Measurements from ENCODE around the gene IGSF21. TPM values are rescaled to one million over a fixed set of nuclear protein-coding genes. Genes with fewer than 3 reads are reported as not detected.

The IGSF21 gene
- total RNA-seq, 3 donors from 2014 or later (not counting 1 experiment from before 2014, with no cell fraction given), result not detected

DNA sequence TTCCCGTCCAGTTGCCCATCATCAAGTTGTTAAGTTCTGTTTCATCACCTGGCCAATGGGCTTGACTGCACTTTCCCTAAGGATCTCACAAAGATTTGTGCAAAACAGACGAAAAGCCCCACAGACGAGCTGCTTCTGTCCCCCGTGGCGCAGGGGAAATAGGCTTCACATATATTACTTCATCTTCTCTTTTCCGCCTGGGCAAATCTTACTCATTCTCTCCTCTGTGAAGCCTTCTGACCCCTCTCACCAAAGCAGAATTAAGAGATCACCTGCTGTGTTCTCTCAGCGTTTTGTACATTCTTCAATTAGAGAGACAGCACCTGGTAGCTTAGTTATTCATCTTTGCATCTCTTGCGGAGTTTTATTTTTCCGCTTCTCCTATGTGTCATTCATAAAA, 129.8 kb downstream of the IGSF21 start:
- Histone ChIP-seq H3K4me3 (ENCODE audit: low read length) (no peak overlapping the region), H3K9me3 (ENCODE audit: control insufficient read depth, insufficient read depth, low read length) (no peaks in the 10 kb centered on the region), H3K4me1 (ENCODE audit: control insufficient read depth, insufficient read depth, low read length) (no peaks in the 10 kb centered on the region), H3K27ac (ENCODE audit: low read length) (no peak overlapping the region), H3K27me3 (ENCODE audit: control insufficient read depth, insufficient read depth, low read length) (no peaks in the 10 kb centered on the region), H3K36me3 (ENCODE audit: control insufficient read depth, insufficient read depth, low read length) (no peaks in the 10 kb centered on the region)
- no peaks in the 10 kb centered on the region for H3K36me3 Mint-ChIP-seq
- no peaks in the 10 kb centered on the region for H3K9me3 Mint-ChIP-seq
- no peaks in the 10 kb centered on the region for H3K4me1 Mint-ChIP-seq
- H3K27me3 Mint-ChIP-seq (ENCODE audit: low read depth in 2 of 2), result peaks cover 14 to 15% of the 10 kb centered on the region in 2 donors
- H3K4me3 Mint-ChIP-seq, result no peak overlapping the region
- no peak overlapping the region for H3K27ac Mint-ChIP-seq
- TF ChIP-seq, protein P1, sequence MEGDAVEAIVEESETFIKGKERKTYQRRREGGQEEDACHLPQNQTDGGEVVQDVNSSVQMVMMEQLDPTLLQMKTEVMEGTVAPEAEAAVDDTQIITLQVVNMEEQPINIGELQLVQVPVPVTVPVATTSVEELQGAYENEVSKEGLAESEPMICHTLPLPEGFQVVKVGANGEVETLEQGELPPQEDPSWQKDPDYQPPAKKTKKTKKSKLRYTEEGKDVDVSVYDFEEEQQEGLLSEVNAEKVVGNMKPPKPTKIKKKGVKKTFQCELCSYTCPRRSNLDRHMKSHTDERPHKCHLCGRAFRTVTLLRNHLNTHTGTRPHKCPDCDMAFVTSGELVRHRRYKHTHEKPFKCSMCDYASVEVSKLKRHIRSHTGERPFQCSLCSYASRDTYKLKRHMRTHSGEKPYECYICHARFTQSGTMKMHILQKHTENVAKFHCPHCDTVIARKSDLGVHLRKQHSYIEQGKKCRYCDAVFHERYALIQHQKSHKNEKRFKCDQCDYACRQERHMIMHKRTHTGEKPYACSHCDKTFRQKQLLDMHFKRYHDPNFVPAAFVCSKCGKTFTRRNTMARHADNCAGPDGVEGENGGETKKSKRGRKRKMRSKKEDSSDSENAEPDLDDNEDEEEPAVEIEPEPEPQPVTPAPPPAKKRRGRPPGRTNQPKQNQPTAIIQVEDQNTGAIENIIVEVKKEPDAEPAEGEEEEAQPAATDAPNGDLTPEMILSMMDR (IDR thresholded peaks at IDR 0.05), result no peak
- intact Hi-C loops (cut with micrococcal nuclease), result no loop called here
- 71% methylated on average over 9 of the region's 9 CpGs for WGBS (ENCODE audit: insufficient coverage)
- ATAC-seq (no peak), DNase-seq (no peak)

DNA sequence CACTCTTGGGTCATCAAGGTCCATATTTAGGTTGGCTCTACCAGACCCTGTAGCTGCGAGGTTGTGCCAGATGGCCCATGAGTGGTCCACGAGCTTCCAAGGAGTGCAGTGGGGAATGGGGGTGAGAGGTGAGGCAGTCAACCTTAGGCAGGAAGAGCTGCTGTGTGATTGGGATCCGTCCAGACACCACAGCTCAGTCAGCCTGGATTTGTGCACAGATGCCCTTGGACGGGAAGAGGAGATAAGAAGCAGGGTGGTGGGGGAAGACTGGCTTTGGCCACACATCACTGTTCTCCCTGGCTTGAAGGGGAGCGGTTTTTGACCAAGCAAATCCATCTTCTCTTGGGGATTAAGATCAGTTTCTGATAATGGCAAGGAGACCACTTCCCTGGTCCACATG, 130.6 kb downstream of the IGSF21 start:
- H3K36me3 ChIP-seq (ENCODE audit: control insufficient read depth, insufficient read depth, low read length), result no peaks in the 10 kb centered on the region
- TF ChIP-seq, protein P1 (IDR thresholded peaks at IDR 0.05), result no peak
- H3K4me1 Mint-ChIP-seq, result no peaks in the 10 kb centered on the region
- H3K27me3 Mint-ChIP-seq (ENCODE audit: low read depth in 2 of 2), result peaks cover 11 to 12% of the 10 kb centered on the region in 2 donors
- H3K9me3 ChIP-seq (ENCODE audit: control insufficient read depth, insufficient read depth, low read length), result no peaks in the 10 kb centered on the region
- H3K4me1 ChIP-seq (ENCODE audit: control insufficient read depth, insufficient read depth, low read length), result no peaks in the 10 kb centered on the region
- no peaks in the 10 kb centered on the region for H3K9me3 Mint-ChIP-seq
- H3K27ac Mint-ChIP-seq, result no peak overlapping the region
- 56% methylated on average over 5 of the region's 5 CpGs for WGBS (ENCODE audit: insufficient coverage)
- H3K4me3 ChIP-seq (ENCODE audit: low read length), result no peak overlapping the region
- intact Hi-C loops (cut with micrococcal nuclease), result no loop called here
- DNase-seq (no peak), ATAC-seq (no peak)
- H3K27me3 ChIP-seq (ENCODE audit: control insufficient read depth, insufficient read depth, low read length), result no peaks in the 10 kb centered on the region
- no peak overlapping the region for H3K4me3 Mint-ChIP-seq
- no peak overlapping the region for H3K27ac ChIP-seq (ENCODE audit: low read length)
- H3K36me3 Mint-ChIP-seq, result no peaks in the 10 kb centered on the region

DNA sequence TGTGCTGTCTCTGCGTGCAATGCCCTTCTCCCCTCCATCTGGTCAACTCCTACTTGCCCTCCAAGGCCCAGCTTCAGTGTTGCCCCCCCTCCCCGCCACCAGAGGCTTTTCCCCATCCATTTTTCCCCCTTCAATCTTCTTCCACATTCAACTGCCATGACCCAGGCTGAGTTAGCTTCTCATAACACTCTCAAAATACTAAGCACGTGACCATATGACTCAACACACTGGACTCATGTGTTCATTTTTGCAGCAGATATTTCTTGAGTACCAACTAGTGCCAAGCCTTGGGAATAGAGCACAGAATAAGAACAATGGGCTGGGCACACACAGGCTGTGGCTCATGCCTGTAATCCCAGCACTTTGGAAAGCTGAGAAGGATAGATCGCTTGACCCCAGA, 132.1 kb downstream of the IGSF21 start:
- no peaks in the 10 kb centered on the region for H3K4me1 Mint-ChIP-seq
- no peak overlapping the region for H3K27ac ChIP-seq (ENCODE audit: low read length)
- H3K9me3 ChIP-seq (ENCODE audit: control insufficient read depth, insufficient read depth, low read length), result no peaks in the 10 kb centered on the region
- DNase-seq (no peak), ATAC-seq (no peak)
- H3K4me3 ChIP-seq (ENCODE audit: low read length), result no peak overlapping the region
- H3K9me3 Mint-ChIP-seq, result no peaks in the 10 kb centered on the region
- no peaks in the 10 kb centered on the region for H3K36me3 ChIP-seq (ENCODE audit: control insufficient read depth, insufficient read depth, low read length)
- H3K27ac Mint-ChIP-seq, result no peak overlapping the region
- peaks cover 10 to 11% of the 10 kb centered on the region in 2 donors for H3K27me3 Mint-ChIP-seq (ENCODE audit: low read depth in 2 of 2)
- H3K36me3 Mint-ChIP-seq, result no peaks in the 10 kb centered on the region
- H3K27me3 ChIP-seq (ENCODE audit: control insufficient read depth, insufficient read depth, low read length), result no peaks in the 10 kb centered on the region
- no peaks in the 10 kb centered on the region for H3K4me1 ChIP-seq (ENCODE audit: control insufficient read depth, insufficient read depth, low read length)
- TF ChIP-seq, protein P1 (IDR thresholded peaks at IDR 0.05), result no peak
- intact Hi-C loops (cut with micrococcal nuclease), result no loop called here
- H3K4me3 Mint-ChIP-seq, result no peak overlapping the region
- 78% methylated on average over 4 of the region's 4 CpGs for WGBS (ENCODE audit: insufficient coverage)

DNA sequence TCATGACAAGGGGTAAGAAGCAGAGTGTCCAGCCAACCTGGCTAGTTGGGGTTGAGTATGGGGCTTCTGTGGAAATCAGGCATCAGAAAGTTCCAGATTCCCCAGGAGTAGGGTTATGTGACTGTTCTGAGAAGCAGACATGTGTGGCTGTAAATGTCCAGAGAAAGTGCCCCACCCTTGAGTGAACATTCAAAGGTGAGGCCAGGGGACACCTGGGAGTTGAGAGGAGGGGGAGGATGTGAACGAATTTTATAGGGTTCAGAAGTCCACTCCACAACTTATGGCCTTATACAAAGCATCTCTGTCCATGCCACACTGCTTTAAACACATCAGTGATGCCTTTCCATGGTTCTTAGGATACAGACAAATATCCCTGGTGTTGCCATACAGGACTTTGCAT, 133.3 kb downstream of the IGSF21 start:
- no peaks in the 10 kb centered on the region for H3K9me3 ChIP-seq (ENCODE audit: control insufficient read depth, insufficient read depth, low read length)
- H3K4me1 Mint-ChIP-seq, result no peaks in the 10 kb centered on the region
- DNase-seq, result no peak
- ATAC-seq, result no peak
- H3K9me3 Mint-ChIP-seq, result no peaks in the 10 kb centered on the region
- intact Hi-C loops (cut with micrococcal nuclease), result no loop called here
- H3K4me1 ChIP-seq (ENCODE audit: control insufficient read depth, insufficient read depth, low read length), result no peaks in the 10 kb centered on the region
- H3K4me3 ChIP-seq (ENCODE audit: low read length), result no peak overlapping the region
- H3K27me3 ChIP-seq (ENCODE audit: control insufficient read depth, insufficient read depth, low read length), result no peaks in the 10 kb centered on the region
- TF ChIP-seq, protein P1 (IDR thresholded peaks at IDR 0.05), result no peak
- no peak overlapping the region for H3K4me3 Mint-ChIP-seq
- no peaks in the 10 kb centered on the region for H3K36me3 ChIP-seq (ENCODE audit: control insufficient read depth, insufficient read depth, low read length)
- no peaks in the 10 kb centered on the region for H3K36me3 Mint-ChIP-seq
- no peak overlapping the region for H3K27ac ChIP-seq (ENCODE audit: low read length)
- peaks cover 2 to 10% of the 10 kb centered on the region in 2 donors for H3K27me3 Mint-ChIP-seq (ENCODE audit: low read depth in 2 of 2)
- H3K27ac Mint-ChIP-seq, result no peak overlapping the region
- WGBS (ENCODE audit: insufficient coverage), result no CpG with 5 or more reads among the region's 1 CpG
